Neuronal stem cell (in vitro differentiated cells): ENCODE data around the gene JAM2.

ENCODE experiments used
- DNase-seq: peaks from one replicate; pipeline ENCODE4 v3.0.0-alpha.2; 2013; ENCODE audit warnings: low spot score
- H2AFZ ChIP-seq: one replicate; pipeline ENCODE4 v1.6.1; 2013; ENCODE audit warnings: mild to moderate bottlenecking, low read length, inconsistent platforms
- H2AK5ac ChIP-seq: 2 replicates; pipeline ENCODE4 v1.6.1; 2013; ENCODE audit warnings: low read depth, mild to moderate bottlenecking, inconsistent platforms, low read length, moderate library complexity, mixed read lengths
- H2BK120ac ChIP-seq: 2 replicates; pipeline ENCODE4 v1.6.1; 2013; ENCODE audit warnings: low read depth, mild to moderate bottlenecking, inconsistent platforms, low read length, moderate library complexity, mixed read lengths
- H2BK12ac ChIP-seq: one replicate; pipeline ENCODE4 v1.6.1; 2013; ENCODE audit warnings: low read length, inconsistent platforms
- H2BK15ac ChIP-seq: 2 replicates; pipeline ENCODE4 v1.6.1; 2013; ENCODE audit warnings: mild to moderate bottlenecking, low read length, inconsistent platforms, mixed read lengths
- H2BK5ac ChIP-seq: one replicate; pipeline ENCODE4 v1.6.1; 2013; ENCODE audit warnings: inconsistent platforms, mild to moderate bottlenecking, low read length, moderate library complexity
- H3K14ac ChIP-seq: one replicate; pipeline ENCODE4 v1.6.1; 2013; ENCODE audit warnings: low read length, inconsistent platforms
- H3K18ac ChIP-seq: 2 replicates; pipeline ENCODE4 v1.6.1; 2013; ENCODE audit warnings: low read length, inconsistent platforms
- H3K23ac ChIP-seq: 2 replicates; pipeline ENCODE4 v1.6.1; 2013; ENCODE audit warnings: low read depth, mild to moderate bottlenecking, mixed read lengths, low read length, inconsistent platforms; ENCODE audit not compliant: poor library complexity
- H3K27ac ChIP-seq: replicated peaks from 3 replicates; pipeline ENCODE4 v1.5.1; 2013; ENCODE audit warnings: low read length, inconsistent platforms
- H3K27me3 ChIP-seq, 3 experiments: 2 replicates each; pipeline ENCODE4 v1.6.1; 2013; ENCODE audit warnings: low read length in 3 of 3, mild to moderate bottlenecking in 2 of 3, inconsistent platforms in 1 of 3, low read depth in 1 of 3, mixed read lengths in 1 of 3, moderate library complexity in 1 of 3; ENCODE audit not compliant: control insufficient read depth in 3 of 3, insufficient read depth in 3 of 3
- H3K36me3 ChIP-seq, 2 donors: replicated peaks in 1 of 2; 2 replicates each; pipeline ENCODE4 v1.6.1; 2013; ENCODE audit warnings: low read length in 2 of 2; ENCODE audit not compliant: control insufficient read depth in 2 of 2, insufficient read depth in 2 of 2
- H3K4ac ChIP-seq: 2 replicates; pipeline ENCODE4 v1.6.1; 2013; ENCODE audit warnings: inconsistent platforms, mild to moderate bottlenecking, low read length, moderate library complexity
- H3K4me1 ChIP-seq, 2 donors: 1 replicate in 1 of 2; 2 replicates in 1 of 2; pipeline ENCODE4 v1.6.1; 2013; ENCODE audit warnings: low read length in 2 of 2, low read depth in 1 of 2; ENCODE audit not compliant: control insufficient read depth in 2 of 2, insufficient read depth in 1 of 2
- H3K4me2 ChIP-seq: one replicate; pipeline ENCODE4 v1.6.1; 2013; ENCODE audit warnings: mild to moderate bottlenecking, low read length, inconsistent platforms; ENCODE audit not compliant: insufficient read depth, poor library complexity, severe bottlenecking
- H3K4me3 ChIP-seq, 2 donors: 2 replicates each; pipeline ENCODE4 v1.5.1; 2013; ENCODE audit warnings: low read length in 2 of 2, mild to moderate bottlenecking in 2 of 2, inconsistent platforms in 1 of 2, moderate library complexity in 1 of 2
- H3K79me1 ChIP-seq: one replicate; pipeline ENCODE4 v1.6.1; 2013; ENCODE audit warnings: low read depth, mild to moderate bottlenecking, inconsistent platforms, low read length, moderate library complexity
- H3K9ac ChIP-seq: one replicate; pipeline ENCODE4 v1.6.1; 2013; ENCODE audit warnings: mild to moderate bottlenecking, low read depth, low read length, inconsistent platforms; ENCODE audit not compliant: poor library complexity
- H3K9me3 ChIP-seq, 2 donors: replicated peaks in 1 of 2; 2 replicates each; pipeline versions ENCODE3 to v1.6.1; 2013; ENCODE audit warnings: low read length in 2 of 2, mild to moderate bottlenecking in 2 of 2, inconsistent platforms in 1 of 2, low read depth in 1 of 2, mixed read lengths in 1 of 2, moderate library complexity in 1 of 2; ENCODE audit not compliant: control insufficient read depth in 2 of 2, insufficient read depth in 1 of 2
- H4K8ac ChIP-seq: one replicate; pipeline ENCODE4 v1.6.1; 2013; ENCODE audit warnings: low read depth, mild to moderate bottlenecking, inconsistent platforms, low read length, moderate library complexity
- H4K91ac ChIP-seq: one replicate; pipeline ENCODE4 v1.6.1; 2013; ENCODE audit warnings: low read length, low read depth, mild to moderate bottlenecking, inconsistent platforms; ENCODE audit not compliant: poor library complexity
- WGBS, 2 donors: extraction: QIAGEN DNeasy Blood & Tissue Kit; methylation state at CpG; one replicate each; pipeline ENCODE4 v1.1.7; 2013; ENCODE audit warnings: missing lambda C conversion rate in 2 of 2, mixed read lengths in 1 of 2; ENCODE audit not compliant: insufficient read length in 2 of 2, insufficient replicate concordance in 1 of 2; ENCODE audit errors: extremely low coverage in 2 of 2; 5-methylcytosine and 5-hydroxymethylcytosine counted together

The JAM2 gene

GRCh38 chr21:25734904-25735645 is 96.0 kb downstream of the JAM2 start, which contains the start of the genes ATP5PF and GABPA:
TSS of gene ATP5PF (minus strand) at chr21:25734904. CDS start at chr21:25729794, 5,110 bp downstream.
TSS of gene GABPA (plus strand) at chr21:25734972. CDS start at chr21:25741599, 6,627 bp downstream.
- H2BK12ac ChIP-seq: no peak within 1 kb of the TSS
- no peaks in the 10 kb centered on the region for H3K27me3 ChIP-seq
- H3K9me3 ChIP-seq: no peaks in the 10 kb centered on the region
- no peak within 1 kb of the TSS for H4K91ac ChIP-seq
- no CpG with 5 or more reads among the region's 64 CpGs for WGBS, 2 donors
- H3K23ac ChIP-seq: peak within 1 kb of the TSS; percentile 43
- H3K4me2 ChIP-seq: peak within 1 kb of the TSS; percentile 60
- H3K18ac ChIP-seq: peak within 1 kb of the TSS; percentile 99
- peak within 1 kb of the TSS; percentile 97 for H3K9ac ChIP-seq
- H3K27ac ChIP-seq: peak within 1 kb of the TSS; percentile 96
- peak within 1 kb of the TSS; percentile 24 for H4K8ac ChIP-seq
- H3K14ac ChIP-seq: peak within 1 kb of the TSS; percentile 89
- peak within 1 kb of the TSS; percentile 76 to 87 for H3K4me3 ChIP-seq
- DNase-seq: peak; percentile 97
- H2BK5ac ChIP-seq: peak within 1 kb of the TSS; percentile 97
- H2BK120ac ChIP-seq: no peak within 1 kb of the TSS
- no peak within 1 kb of the TSS for H3K4ac ChIP-seq
- H2AFZ ChIP-seq: peak within 1 kb of the TSS; percentile 89
- peak within 1 kb of the TSS; percentile 73 for H2BK15ac ChIP-seq
- H3K36me3 ChIP-seq: peaks cover 0 to 27% of the 10 kb centered on the region in 2 donors
- peaks cover 1 to 4% of the 10 kb centered on the region in 2 donors for H3K4me1 ChIP-seq
- peak within 1 kb of the TSS; percentile 65 for H2AK5ac ChIP-seq
- H3K79me1 ChIP-seq: peaks cover 4% of the 10 kb centered on the region

- Histone ChIP-seq H3K4me1 (peaks cover 1 to 4% of the 10 kb centered on the region in 2 donors), H3K27ac (peak overlapping the region; percentile 96), H4K91ac (no peak overlapping the region), H3K9ac (peak overlapping the region; percentile 92), H3K4ac (no peak overlapping the region), H2AFZ (peak overlapping the region; percentile 89), H4K8ac (peak overlapping the region; percentile 24), H3K14ac (peak overlapping the region; percentile 89), H2AK5ac (no peak overlapping the region), H3K4me2 (peak overlapping the region; percentile 58), H2BK120ac (no peak overlapping the region), H3K27me3 (no peaks in the 10 kb centered on the region), H2BK12ac (no peak overlapping the region), H3K36me3 (peaks cover 0 to 22% of the 10 kb centered on the region in 2 donors), H3K23ac (peak overlapping the region; percentile 43), H3K18ac (peak overlapping the region; percentile 92), H2BK15ac (no peak overlapping the region), H3K9me3 (no peaks in the 10 kb centered on the region), H2BK5ac (peak overlapping the region; percentile 97), H3K79me1 (peaks cover 4% of the 10 kb centered on the region), H3K4me3 (peak overlapping the region; percentile 76 to 87)
- no CpG with 5 or more reads among the region's 48 CpGs for WGBS, 2 donors
- DNase-seq: no peak
Observed at GRCh38 chr21:25735646-25736597, 96.9 kb downstream of the JAM2 start.

GRCh38 chr21:25737421-25737820 is 98.4 kb downstream of the JAM2 start:
- Histone ChIP-seq H4K8ac (no peak overlapping the region), H3K36me3 (peaks cover 0 to 14% of the 10 kb centered on the region in 2 donors), H2BK5ac (no peak overlapping the region), H3K4me1 (peaks cover 1 to 4% of the 10 kb centered on the region in 2 donors), H4K91ac (no peak overlapping the region), H3K14ac (no peak overlapping the region), H3K9me3 (no peaks in the 10 kb centered on the region), H2BK15ac (no peak overlapping the region), H3K4ac (no peak overlapping the region), H2BK120ac (no peak overlapping the region), H2AFZ (no peak overlapping the region), H3K27ac (no peak overlapping the region), H3K4me3 (no peak overlapping the region), H2AK5ac (no peak overlapping the region), H3K27me3 (no peaks in the 10 kb centered on the region), H2BK12ac (no peak overlapping the region), H3K23ac (no peak overlapping the region), H3K4me2 (no peak overlapping the region), H3K79me1 (peaks cover 2% of the 10 kb centered on the region), H3K18ac (no peak overlapping the region), H3K9ac (no peak overlapping the region)
- WGBS, 2 donors: no CpG with 5 or more reads among the region's 1 CpG
- no peak for DNase-seq
